ENCODE measurements around the gene MINK1. TPM values are rescaled to one million over a fixed set of nuclear protein-coding genes. Genes with fewer than 3 reads are reported as not detected.
"Not testable (repeated sequence)": the region's sequence is repeated elsewhere in the genome, so short reads cannot be mapped to it uniquely, and the experiment has no call there.

Gene MINK1
- total RNA-seq, 1 donor from 2014 or later: 120 TPM

DNA sequence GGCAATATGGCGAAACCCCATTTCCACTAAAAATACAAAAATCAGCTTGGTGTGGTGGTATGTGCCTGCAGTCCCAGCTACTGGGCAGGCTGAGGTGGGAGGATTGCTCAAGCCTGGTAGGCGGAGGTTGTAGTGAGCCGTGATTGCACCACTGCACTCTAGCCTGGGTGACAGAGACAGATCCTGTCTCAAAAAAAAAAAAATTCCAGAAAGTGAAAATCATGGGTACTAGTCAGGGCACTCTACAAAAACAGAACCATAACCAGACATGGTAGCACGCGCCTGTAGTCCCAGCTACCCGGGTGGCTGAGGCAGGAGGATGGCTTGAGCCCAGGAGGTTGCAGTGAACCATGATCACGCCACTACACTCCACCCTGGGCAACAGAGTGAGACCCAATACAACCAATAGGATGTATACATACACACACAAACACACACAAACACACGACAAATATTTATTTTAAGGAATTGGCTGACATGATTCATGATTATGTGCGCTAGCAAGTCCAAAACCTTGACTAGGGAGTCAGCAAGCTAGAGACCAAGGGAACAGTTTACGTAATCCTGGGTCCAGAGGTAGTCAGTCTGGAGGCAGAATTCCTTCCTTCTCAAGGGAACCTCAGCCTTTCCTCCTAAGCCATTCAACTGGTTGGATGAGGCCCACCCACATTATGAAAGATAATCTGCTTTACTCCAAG lies 87.4 kb downstream of the MINK1 start:
- intact Hi-C loops (cut with DNase I): no loop called here
- Histone ChIP-seq H3K9me3 (no peaks in the 10 kb centered on the region), H3K27ac (no peak overlapping the region), H3K4me3 (no peak overlapping the region), H3K27me3 (no peaks in the 10 kb centered on the region), H3K36me3 (no peaks in the 10 kb centered on the region), H3K4me1 (no peaks in the 10 kb centered on the region)
- TF ChIP-seq, protein P1, sequence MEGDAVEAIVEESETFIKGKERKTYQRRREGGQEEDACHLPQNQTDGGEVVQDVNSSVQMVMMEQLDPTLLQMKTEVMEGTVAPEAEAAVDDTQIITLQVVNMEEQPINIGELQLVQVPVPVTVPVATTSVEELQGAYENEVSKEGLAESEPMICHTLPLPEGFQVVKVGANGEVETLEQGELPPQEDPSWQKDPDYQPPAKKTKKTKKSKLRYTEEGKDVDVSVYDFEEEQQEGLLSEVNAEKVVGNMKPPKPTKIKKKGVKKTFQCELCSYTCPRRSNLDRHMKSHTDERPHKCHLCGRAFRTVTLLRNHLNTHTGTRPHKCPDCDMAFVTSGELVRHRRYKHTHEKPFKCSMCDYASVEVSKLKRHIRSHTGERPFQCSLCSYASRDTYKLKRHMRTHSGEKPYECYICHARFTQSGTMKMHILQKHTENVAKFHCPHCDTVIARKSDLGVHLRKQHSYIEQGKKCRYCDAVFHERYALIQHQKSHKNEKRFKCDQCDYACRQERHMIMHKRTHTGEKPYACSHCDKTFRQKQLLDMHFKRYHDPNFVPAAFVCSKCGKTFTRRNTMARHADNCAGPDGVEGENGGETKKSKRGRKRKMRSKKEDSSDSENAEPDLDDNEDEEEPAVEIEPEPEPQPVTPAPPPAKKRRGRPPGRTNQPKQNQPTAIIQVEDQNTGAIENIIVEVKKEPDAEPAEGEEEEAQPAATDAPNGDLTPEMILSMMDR (IDR thresholded peaks at IDR 0.05): no peak
- no peak for TF ChIP-seq POLR2AphosphoS5 (IDR thresholded peaks at IDR 0.05; ENCODE audit: insufficient read depth in 1 of 2, low read depth in 1 of 2)
- TF ChIP-seq POLR2A (IDR thresholded peaks at IDR 0.05): no peak
- DNase-seq (ENCODE audit: extremely low spot score in 2 of 2): no peak

DNA sequence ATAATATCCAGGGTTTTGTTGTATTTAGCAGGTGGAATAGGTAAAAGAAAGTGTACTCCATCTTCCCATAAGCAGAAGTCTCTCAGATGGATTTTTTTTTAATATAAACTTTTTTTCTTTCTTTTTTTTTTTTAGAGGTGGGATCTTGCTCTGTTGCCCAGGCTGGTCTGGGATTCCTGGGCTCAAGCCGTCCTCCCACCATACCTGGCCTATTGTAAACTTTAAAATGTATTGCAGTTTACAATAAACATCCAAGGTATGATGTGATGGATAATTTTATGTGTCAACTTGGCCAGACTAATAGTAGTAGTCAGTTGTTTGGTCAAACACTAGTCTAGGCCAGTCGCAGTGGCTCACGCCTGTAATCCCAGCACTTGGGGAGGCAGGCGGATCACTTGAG lies 88.2 kb downstream of the MINK1 start:
- no peaks in the 10 kb centered on the region for H3K36me3 ChIP-seq
- DNase-seq (ENCODE audit: extremely low spot score in 2 of 2): no peak
- H3K27me3 ChIP-seq: no peaks in the 10 kb centered on the region
- no peaks in the 10 kb centered on the region for H3K9me3 ChIP-seq
- TF ChIP-seq, protein P1 (IDR thresholded peaks at IDR 0.05): no peak
- TF ChIP-seq POLR2AphosphoS5 (IDR thresholded peaks at IDR 0.05; ENCODE audit: insufficient read depth in 1 of 2, low read depth in 1 of 2): no peak
- H3K27ac ChIP-seq: no peak overlapping the region
- intact Hi-C loops (cut with DNase I): no loop called here
- H3K4me3 ChIP-seq: no peak overlapping the region
- no peaks in the 10 kb centered on the region for H3K4me1 ChIP-seq

DNA sequence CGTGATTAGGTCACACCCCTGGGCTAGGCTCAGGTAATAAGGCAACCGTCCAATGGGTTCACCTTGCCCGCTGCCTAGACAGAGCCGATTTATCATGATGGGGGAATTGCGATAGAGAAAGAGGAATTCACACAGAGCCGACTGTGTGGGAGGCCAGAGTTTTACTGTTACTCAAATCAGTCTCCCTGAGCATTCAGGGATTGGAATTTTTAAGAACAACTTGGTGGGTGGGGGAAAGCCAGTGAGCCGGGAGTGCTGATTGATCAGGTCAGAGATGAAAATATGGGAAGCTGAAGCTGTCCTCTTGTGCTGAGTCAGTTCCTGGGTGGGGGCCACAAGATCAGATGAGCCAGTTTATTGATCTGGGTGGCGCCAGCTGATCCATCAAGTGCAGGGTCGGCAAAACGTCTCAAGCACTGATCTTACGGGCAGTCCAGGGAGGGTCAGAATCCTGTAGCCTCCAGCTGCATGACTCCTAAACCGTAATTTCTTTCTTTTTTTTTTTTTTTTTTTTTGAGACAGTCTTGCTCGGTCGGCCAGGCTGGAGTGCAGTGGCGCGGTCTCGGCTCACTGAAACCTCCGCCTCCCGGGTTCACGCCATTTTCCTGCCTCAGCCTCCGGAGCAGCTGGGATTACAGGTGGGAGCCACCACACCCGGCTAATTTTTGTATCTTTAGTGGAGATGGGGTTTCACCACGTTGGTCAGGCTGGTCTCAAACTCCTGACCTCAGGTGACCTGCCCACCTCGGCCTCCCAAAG lies 93.6 kb downstream of the MINK1 start:
- H3K27me3 ChIP-seq; H3K4me1 ChIP-seq; H3K36me3 ChIP-seq; DNase-seq (ENCODE audit: extremely low spot score in 2 of 2); H3K9me3 ChIP-seq; H3K27ac ChIP-seq; intact Hi-C loops (cut with DNase I); H3K4me3 ChIP-seq: not testable (repeated sequence)

DNA sequence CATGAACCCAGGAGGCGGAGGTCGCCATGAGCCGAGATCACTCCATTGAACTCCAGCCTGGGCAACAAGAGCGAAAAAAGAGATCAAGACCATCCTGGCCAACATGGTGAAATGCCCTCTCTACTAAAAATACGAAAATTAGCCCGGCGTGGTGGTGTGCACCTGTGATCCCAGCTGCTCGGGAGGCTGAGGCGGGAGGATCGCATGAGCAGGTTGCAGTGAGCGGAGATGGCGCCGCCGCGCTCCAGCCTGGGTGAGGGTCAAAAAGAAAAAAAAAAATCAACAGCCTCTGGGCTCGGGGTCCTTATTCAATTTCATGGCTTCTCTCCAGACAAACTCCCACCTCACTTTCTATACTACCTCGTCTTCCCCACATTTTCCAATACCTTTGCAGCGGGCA lies 95.7 kb downstream of the MINK1 start:
- Histone ChIP-seq H3K36me3 (no peaks in the 10 kb centered on the region), H3K27me3 (no peaks in the 10 kb centered on the region), H3K9me3 (no peaks in the 10 kb centered on the region), H3K4me3 (no peak overlapping the region), H3K27ac (no peak overlapping the region), H3K4me1 (peaks cover 2% of the 10 kb centered on the region)
- intact Hi-C loops (cut with DNase I): no loop called here
- no peak for DNase-seq (ENCODE audit: extremely low spot score in 2 of 2)
- TF ChIP-seq POLR2A (IDR thresholded peaks at IDR 0.05) (no peak), POLR2AphosphoS5 (IDR thresholded peaks at IDR 0.05; ENCODE audit: insufficient read depth in 1 of 2, low read depth in 1 of 2) (no peak)
- TF ChIP-seq, protein P1 (IDR thresholded peaks at IDR 0.05): no peak

DNA sequence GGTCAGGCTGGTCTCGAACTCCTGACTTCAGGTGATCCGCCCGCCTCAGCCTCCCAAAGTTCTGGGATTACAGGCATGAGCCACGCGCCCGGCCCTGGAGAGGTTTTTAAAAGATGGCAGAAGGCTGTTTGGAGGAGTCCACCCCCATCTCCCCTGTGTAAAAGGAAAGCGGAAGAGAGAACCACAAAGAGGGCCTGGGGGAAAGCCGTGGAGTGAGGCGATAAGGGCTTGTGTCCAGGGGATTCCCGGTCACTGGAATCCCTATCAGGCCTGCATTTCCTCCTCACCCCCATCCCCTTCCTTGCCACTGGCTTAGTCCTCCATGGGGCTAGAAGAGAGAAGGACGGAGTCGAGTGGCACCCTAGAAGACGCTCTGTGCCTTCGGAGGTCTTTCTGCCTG lies 98.8 kb downstream of the MINK1 start, which contains the start of gene GP1BA:
GP1BA (plus strand) TSS at position 315 of the 400 bp plus-strand sequence. CDS start 328 bp downstream, outside the sequence.
- Histone ChIP-seq H3K4me1 (peaks cover 10% of the 10 kb centered on the region), H3K27ac (no peak within 1 kb of the TSS), H3K4me3 (no peak within 1 kb of the TSS), H3K9me3 (no peaks in the 10 kb centered on the region), H3K36me3 (peaks cover 0 to 6% of the 10 kb centered on the region in 2 donors), H3K27me3 (no peaks in the 10 kb centered on the region)
- no peak for DNase-seq (ENCODE audit: extremely low spot score in 2 of 2)
- intact Hi-C loops (cut with DNase I): no loop called here
- TF ChIP-seq POLR2AphosphoS5 (IDR thresholded peaks at IDR 0.05; ENCODE audit: insufficient read depth in 1 of 2, low read depth in 1 of 2): no peak
- no peak for TF ChIP-seq POLR2A (IDR thresholded peaks at IDR 0.05)
- TF ChIP-seq, protein P1 (IDR thresholded peaks at IDR 0.05): no peak
